H1 (cell line): Measurements from ENCODE around the gene E2F2. TPM values are rescaled to one million over a fixed set of nuclear protein-coding genes. Genes with fewer than 3 reads are reported as not detected.

Experiments used
- CTCF ChIA-PET: fragments of 300-600 bp; sonication (Branson Sonifier 250); formaldehyde crosslinking; loops from one replicate; lab custom pipeline; 2021; ENCODE audit not compliant: partially characterized antibody; lab: Charles Lee
- POLR2A ChIA-PET: fragments of 300-600 bp; sonication (Branson Sonifier 250); formaldehyde crosslinking; loops from one replicate; lab custom pipeline; 2021; ENCODE audit warnings: inconsistent platforms; ENCODE audit not compliant: partially characterized antibody; lab: Charles Lee
- DNase-seq, 2 experiments: peaks; one replicate each; pipeline versions ENCODE4 v3.0.0 to v3.0.0-alpha.2; 2010 to 2022; ENCODE audit warnings: low spot score in 2 of 2, low read depth in 1 of 2, mixed read lengths in 1 of 2
- FAIRE-seq: peaks from 2 replicates; lab custom pipeline; 2011; peaks lifted over from hg19 to GRCh38; lab: Jason Lieb, UNC
- H2AFZ ChIP-seq: 2 replicates; pipeline ENCODE4 v1.8.1; 2012; ENCODE audit warnings: low read length, inconsistent platforms
- H2AK5ac ChIP-seq: 2 replicates; pipeline ENCODE4 v1.6.1; 2013; ENCODE audit warnings: low read depth, low read length
- H2BK120ac ChIP-seq: replicated peaks from 2 replicates; pipeline ENCODE3; 2013; ENCODE audit warnings: low read depth, low read length, inconsistent platforms
- H2BK12ac ChIP-seq: 2 replicates; pipeline ENCODE4 v1.6.1; 2013; ENCODE audit warnings: low read depth, low read length
- H2BK15ac ChIP-seq: 2 replicates; pipeline ENCODE4 v1.6.1; 2013; ENCODE audit warnings: low read length
- H2BK20ac ChIP-seq: 2 replicates; pipeline ENCODE4 v1.6.1; 2013; ENCODE audit warnings: low read length
- H2BK5ac ChIP-seq: 2 replicates; pipeline ENCODE4 v1.6.1; 2013; ENCODE audit warnings: low read depth, low read length
- H3K14ac ChIP-seq: 2 replicates; pipeline ENCODE4 v1.6.1; 2013; ENCODE audit warnings: inconsistent platforms; ENCODE audit not compliant: insufficient read length
- H3K18ac ChIP-seq: 2 replicates; pipeline ENCODE4 v1.6.1; 2013; ENCODE audit warnings: low read length; ENCODE audit errors: extremely low read depth
- H3K23ac ChIP-seq: 2 replicates; pipeline ENCODE4 v1.6.1; 2013; ENCODE audit warnings: inconsistent platforms; ENCODE audit not compliant: insufficient read length
- H3K23me2 ChIP-seq: 2 replicates; pipeline ENCODE4 v1.6.1; 2013; ENCODE audit warnings: low read depth, low read length
- H3K27ac ChIP-seq: 2 replicates; pipeline ENCODE4 v1.6.1; 2011; ENCODE audit warnings: low read depth, low read length, inconsistent platforms
- H3K27me3 ChIP-seq, 4 experiments: replicated peaks in 1 of 4; 1 replicate in 1 of 4; 2 replicates in 3 of 4; pipeline versions ENCODE4 v1.6.1 to v1.8.1; 2011 to 2013; ENCODE audit warnings: low read length in 3 of 4, mild to moderate bottlenecking in 3 of 4, inconsistent platforms in 2 of 4, mixed read lengths in 2 of 4, moderate library complexity in 1 of 4; ENCODE audit not compliant: control insufficient read depth in 3 of 4, insufficient read depth in 3 of 4; ENCODE audit errors: extremely low read depth in 1 of 4
- H3K36me3 ChIP-seq, 4 experiments: 2 replicates each; pipeline versions ENCODE4 v1.6.1 to v1.8.1; 2011 to 2013; ENCODE audit warnings: mild to moderate bottlenecking in 4 of 4, low read length in 3 of 4, moderate library complexity in 2 of 4, control low read depth in 1 of 4, inconsistent platforms in 1 of 4; ENCODE audit not compliant: insufficient read depth in 4 of 4, control insufficient read depth in 2 of 4
- H3K4ac ChIP-seq: replicated peaks from 2 replicates; pipeline ENCODE3; 2013; ENCODE audit warnings: low read length, low read depth, mixed read lengths, inconsistent platforms; ENCODE audit not compliant: insufficient read length
- H3K4me1 ChIP-seq, 4 experiments: replicated peaks in 1 of 4; 1 replicate in 1 of 4; 2 replicates in 3 of 4; pipeline versions ENCODE4 v1.6.1 to v1.8.1; 2011 to 2013; ENCODE audit warnings: low read length in 3 of 4, inconsistent platforms in 2 of 4, mixed read lengths in 1 of 4; ENCODE audit not compliant: insufficient read depth in 4 of 4, control insufficient read depth in 3 of 4
- H3K4me2 ChIP-seq, 2 experiments: 2 replicates each; pipeline versions ENCODE4 v1.6.1 to v1.8.1; 2011 to 2013; ENCODE audit warnings: low read depth in 2 of 2, low read length in 2 of 2, control low read depth in 1 of 2, inconsistent platforms in 1 of 2, mild to moderate bottlenecking in 1 of 2; ENCODE audit not compliant: insufficient read depth in 1 of 2
- H3K4me3 ChIP-seq, 4 experiments: fragments of 200-600, 300-600 bp in 1 of 4; sonication (generic), shearing (Covaris generic), sonication (Bioruptor Twin) in 1 of 4; 2 replicates each; pipeline versions ENCODE4 v1.5.1 to v1.8.1; 2011 to 2016; ENCODE audit warnings: low read length in 4 of 4, low read depth in 3 of 4, control low read depth in 2 of 4, inconsistent platforms in 2 of 4, mild to moderate bottlenecking in 2 of 4, mixed read lengths in 1 of 4, moderate library complexity in 1 of 4; ENCODE audit not compliant: insufficient read depth in 2 of 4; ENCODE audit errors: extremely low read depth in 1 of 4
- H3K56ac ChIP-seq: replicated peaks from 2 replicates; pipeline ENCODE3; 2013; ENCODE audit warnings: low read depth, mild to moderate bottlenecking, mixed read lengths, low read length, inconsistent platforms; ENCODE audit not compliant: insufficient read length
- H3K79me1 ChIP-seq: 2 replicates; pipeline ENCODE4 v1.6.1; 2013; ENCODE audit warnings: low read depth, low read length, control low read depth
- H3K79me2 ChIP-seq, 2 experiments: 2 replicates each; pipeline versions ENCODE4 v1.6.1 to v1.8.1; 2012 to 2013; ENCODE audit warnings: low read length in 2 of 2, mild to moderate bottlenecking in 2 of 2, inconsistent platforms in 1 of 2; ENCODE audit not compliant: insufficient read depth in 2 of 2, control insufficient read depth in 1 of 2
- H3K9ac ChIP-seq, 4 experiments: replicated peaks in 1 of 4; 1 replicate in 1 of 4; 2 replicates in 3 of 4; pipeline versions ENCODE4 v1.6.1 to v1.8.1; 2011 to 2013; ENCODE audit warnings: low read depth in 3 of 4, low read length in 3 of 4, control low read depth in 2 of 4, mild to moderate bottlenecking in 2 of 4, moderate library complexity in 2 of 4, inconsistent platforms in 1 of 4; ENCODE audit errors: extremely low read depth in 1 of 4
- H3K9me3 ChIP-seq, 2 experiments: 2 replicates each; pipeline versions ENCODE4 v1.6.1 to v1.8.1; 2012 to 2013; ENCODE audit warnings: mild to moderate bottlenecking in 2 of 2, moderate library complexity in 2 of 2, control low read depth in 1 of 2, inconsistent platforms in 1 of 2, low read depth in 1 of 2, low read length in 1 of 2, mixed read lengths in 1 of 2; ENCODE audit not compliant: insufficient read depth in 2 of 2
- H4K20me1 ChIP-seq, 2 experiments: replicated peaks in 1 of 2; 2 replicates each; pipeline versions ENCODE3 to v1.8.1; 2011 to 2013; ENCODE audit warnings: inconsistent platforms in 2 of 2, low read length in 2 of 2, mild to moderate bottlenecking in 1 of 2; ENCODE audit not compliant: insufficient read depth in 2 of 2, control insufficient read depth in 1 of 2
- H4K5ac ChIP-seq: 2 replicates; pipeline ENCODE4 v1.6.1; 2013; ENCODE audit warnings: low read length, low read depth, mixed read lengths, inconsistent platforms; ENCODE audit not compliant: insufficient read length
- H4K8ac ChIP-seq: 2 replicates; pipeline ENCODE4 v1.8.0; 2013; ENCODE audit warnings: mild to moderate bottlenecking, moderate library complexity, low read length, inconsistent platforms; ENCODE audit not compliant: insufficient read depth; ENCODE audit errors: extremely low read depth
- H4K91ac ChIP-seq: replicated peaks from 2 replicates; pipeline ENCODE3; 2013; ENCODE audit warnings: low read length, mixed read lengths, inconsistent platforms; ENCODE audit not compliant: insufficient read length
- CTCF ChIP-seq, 3 experiments: IDR thresholded peaks; 1 replicate in 2 of 3; 2 replicates in 1 of 3; pipeline versions ENCODE4 v1.5.1 to v1.6.1; 2011; ENCODE audit warnings: low read length in 3 of 3, mild to moderate bottlenecking in 3 of 3, inconsistent platforms in 2 of 3, low read depth in 1 of 3, moderate library complexity in 1 of 3; ENCODE audit not compliant: insufficient read depth in 1 of 3; ENCODE audit errors: control extremely low read depth in 1 of 3
- EZH2 ChIP-seq: fragments of 200-600 bp; sonication (generic); IDR thresholded peaks from 2 replicates; pipeline ENCODE4 v1.7.1; 2012; ENCODE audit warnings: low read depth, mild to moderate bottlenecking, moderate library complexity, low read length, inconsistent platforms; ENCODE audit not compliant: severe bottlenecking
- POLR2AphosphoS5 ChIP-seq: IDR thresholded peaks from 2 replicates; pipeline ENCODE4 v1.6.1; 2011; ENCODE audit warnings: low read depth, low read length
- SIX5 ChIP-seq: IDR thresholded peaks from 2 replicates; pipeline ENCODE4 v1.6.1; 2011; ENCODE audit warnings: mild to moderate bottlenecking, low read depth, low read length
- YY1 ChIP-seq: IDR thresholded peaks from 2 replicates; pipeline ENCODE4 v1.6.1; 2011; ENCODE audit warnings: low read depth, mild to moderate bottlenecking, low read length
- WGBS, 2 experiments: shearing (Covaris generic) in 1 of 2; methylation state at CpG; one replicate each; pipeline versions ENCODE4 v1.1.6 to v1.1.7; 2013 to 2015; ENCODE audit warnings: low lambda C conversion rate in 2 of 2, mixed read lengths in 2 of 2, inconsistent platforms in 1 of 2, low coverage in 1 of 2, missing lambda C conversion rate in 1 of 2; ENCODE audit not compliant: insufficient replicate concordance in 2 of 2, insufficient coverage in 1 of 2, insufficient read length in 1 of 2; ENCODE audit errors: extremely low coverage in 1 of 2, missing lambda C conversion rate in 1 of 2; 5-methylcytosine and 5-hydroxymethylcytosine counted together
- polyA plus RNA-seq, 7 experiments: library from polyadenylated mRNA; depleted of rRNA in 3 of 7; stranded (reverse) in 5 of 7; unstranded in 2 of 7; fragments of >200 nt in 5 of 7; fragments of 200-250 nt in 2 of 7; gene quantifications; 1 replicate in 5 of 7; 2 replicates in 1 of 7; 4 replicates in 1 of 7; pipeline versions ENCODE4 v1.2.1 to v1.2.3, GENCODE V29; 2011 to 2013; ENCODE audit warnings: missing spikeins in 2 of 7, mixed read lengths in 2 of 7
- total RNA-seq: library from RNA; stranded (reverse); fragmentation: NEBNext Ultra II Directional; extraction: Animal tissue kit (Norgen Biotek cat#: 25700); gene quantifications from 2 replicates; pipeline ENCODE4 v1.2.1, GENCODE V29; 2021

The E2F2 gene
- total and polyA plus RNA-seq, 2 of the 8 experiments (the other 6 are each of a cell fraction or from before 2014, with no cell fraction given) = 1.8 to 7.0 TPM

GRCh38 chr1:23506376-23507107 is 24.5 kb downstream of the E2F2 start:
- Histone ChIP-seq H3K9me3 (no peaks in the 10 kb centered on the region; a peak in 1 of 4 replicates), H2BK15ac (no peak overlapping the region), H3K9ac (no peak overlapping the region), H3K14ac (no peak overlapping the region), H3K23ac (no peak overlapping the region), H3K18ac (no peak overlapping the region), H3K4ac (no peak overlapping the region), H3K4me2 (no peak overlapping the region), H3K79me2 (no peaks in the 10 kb centered on the region), H3K27ac (no peak overlapping the region), H3K4me3 (no peak overlapping the region), H2BK5ac (no peak overlapping the region), H3K23me2 (no peaks in the 10 kb centered on the region; the same call in 1 of the 2 replicates), H4K5ac (no peak overlapping the region), H3K4me1 (no peaks in the 10 kb centered on the region), H2AK5ac (no peak overlapping the region), H3K79me1 (no peaks in the 10 kb centered on the region), H3K56ac (no peak overlapping the region), H2BK120ac (no peak overlapping the region), H4K91ac (no peak overlapping the region), H4K8ac (no peak overlapping the region; the same call in 1 of the 2 replicates), H2BK12ac (no peak overlapping the region), H3K36me3 (peaks cover 0 to 4% (median 0%) of the 10 kb centered on the region in 4 experiments; a peak in 1 of 8 replicates), H2AFZ (no peak overlapping the region), H3K27me3 (no peaks in the 10 kb centered on the region), H4K20me1 (peaks cover 0 to 3% of the 10 kb centered on the region in 2 experiments), H2BK20ac (no peak overlapping the region)
- CTCF ChIA-PET = interaction anchor here (0.9 to 6.2 kb wide), 8 partner anchors 9 to 134 kb away, joined by 3 to 62 read pairs (median 6); partner anchors contain the start of gene E2F2
- TF ChIP-seq EZH2 = no peak
- no peak for TF ChIP-seq CTCF (IDR thresholded peaks at IDR 0.05; ENCODE audit: control extremely low read depth in 1 of 3, insufficient read depth in 1 of 3, low read depth in 1 of 3, low read length in 3 of 3)
- TF ChIP-seq POLR2AphosphoS5 = no peak
- TF ChIP-seq SIX5 = no peak
- no peak for TF ChIP-seq YY1
- FAIRE-seq (no peak), DNase-seq (no peak)
- POLR2A ChIA-PET = interaction anchor here (0.7 to 1.8 kb wide), 6 partner anchors 9 to 196 kb away, joined by 3 to 4 read pairs (median 4); partner anchors contain the start of gene RPL11
- 94% methylated on average over 13 of the region's 13 CpGs; no CpG with 5 or more reads in 1 of the 2 experiments for WGBS, 2 experiments
